ENCODE measurements around the gene ASGR2. TPM values are rescaled to one million over a fixed set of nuclear protein-coding genes. Genes with fewer than 3 reads are reported as not detected.

The ASGR2 gene
- polyA plus RNA-seq, 4 donors = 0.92 to 2.0 (median 1.7) TPM

- no peak for DNase-seq (ENCODE audit: low read depth in 4 of 4, low spot score in 3 of 4)
These were observed 43.9 kb downstream of the ASGR2 start for GRCh38 chr17:7070712-7071111.

- DNase-seq (ENCODE audit: low read depth in 4 of 4, low spot score in 3 of 4) = no peak
These were observed 46.4 kb downstream of the ASGR2 start for GRCh38 chr17:7068268-7068667.

GRCh38 chr17:7067198-7067597 is 47.4 kb downstream of the ASGR2 start:
- DNase-seq (ENCODE audit: low read depth in 4 of 4, low spot score in 3 of 4) = no peak

- DNase-seq (ENCODE audit: low read depth in 4 of 4, low spot score in 3 of 4) = no peak
These were observed 50.4 kb downstream of the ASGR2 start for GRCh38 chr17:7064261-7064660.

- DNase-seq (ENCODE audit: low read depth in 4 of 4, low spot score in 3 of 4) = no peak
These were observed 51.0 kb downstream of the ASGR2 start for GRCh38 chr17:7063518-7064094.

GRCh38 chr17:7060165-7060891 is 54.3 kb downstream of the ASGR2 start:
- no peak for DNase-seq (ENCODE audit: low read depth in 4 of 4, low spot score in 3 of 4)

- no peak for DNase-seq (ENCODE audit: low read depth in 4 of 4, low spot score in 3 of 4)
These were observed 55.7 kb downstream of the ASGR2 start for GRCh38 chr17:7058831-7059447.

- no peak for DNase-seq (ENCODE audit: low read depth in 4 of 4, low spot score in 3 of 4)
These were observed 58.2 kb downstream of the ASGR2 start for GRCh38 chr17:7056386-7056785.

Other genes with a start within 250 kb of the ASGR2 start
- 1 to 10 TPM; 1.2 to 3.2 (median 2.1) TPM for gene ALOX12, start 118.8 kb downstream of the ASGR2 start, polyA plus RNA-seq (ENCODE audit: insufficient read length in 4 of 4)
- 100 to 1,000 TPM; 108 to 194 (median 188) TPM for gene RNASEK, start 102.2 kb downstream of the ASGR2 start, polyA plus RNA-seq (ENCODE audit: insufficient read length in 4 of 4)
- 10 to 100 TPM; 20.0 to 25.0 (median 23.9) TPM for gene BCL6B, start 91.8 kb downstream of the ASGR2 start, polyA plus RNA-seq (ENCODE audit: insufficient read length in 4 of 4)
- gene SLC16A13, start 78.8 kb downstream of the ASGR2 start, polyA plus RNA-seq (ENCODE audit: insufficient read length in 4 of 4) = 1 to 10 TPM; 1.5 to 3.8 (median 3.0) TPM
- gene SLC16A11, start 70.7 kb downstream of the ASGR2 start, polyA plus RNA-seq (ENCODE audit: insufficient read length in 4 of 4) = under 1 TPM; 0.37 to 0.93 (median 0.45) TPM
- gene CLEC10A, start 34.6 kb downstream of the ASGR2 start, polyA plus RNA-seq (ENCODE audit: insufficient read length in 4 of 4) = 1 to 10 TPM in 3 of 4 donors, under 1 TPM in 1; 0.99 to 2.0 (median 1.1) TPM
- gene ASGR1, start 64.5 kb upstream of the ASGR2 start, polyA plus RNA-seq (ENCODE audit: insufficient read length in 4 of 4) = 1 to 10 TPM; 3.9 to 7.9 (median 5.9) TPM
- gene DLG4, start 105.0 kb upstream of the ASGR2 start, polyA plus RNA-seq (ENCODE audit: insufficient read length in 4 of 4) = 10 to 100 TPM; 25.8 to 50.7 (median 41.7) TPM
- gene ACADVL, start 105.1 kb upstream of the ASGR2 start, polyA plus RNA-seq (ENCODE audit: insufficient read length in 4 of 4) = 100 to 1,000 TPM; 318 to 561 (median 453) TPM
- 10 to 100 TPM; 46.3 to 70.6 (median 51.4) TPM for gene DVL2, start 119.7 kb upstream of the ASGR2 start, polyA plus RNA-seq (ENCODE audit: insufficient read length in 4 of 4)
- 10 to 100 TPM; 39.1 to 62.6 (median 52.5) TPM for gene PHF23, start 124.6 kb upstream of the ASGR2 start, polyA plus RNA-seq (ENCODE audit: insufficient read length in 4 of 4)
- gene GABARAP, start 127.6 kb upstream of the ASGR2 start, polyA plus RNA-seq (ENCODE audit: insufficient read length in 4 of 4) = 100 to 1,000 TPM; 327 to 487 (median 427) TPM
- 100 to 1,000 TPM; 146 to 158 (median 156) TPM for gene CTDNEP1, start 136.9 kb upstream of the ASGR2 start, polyA plus RNA-seq (ENCODE audit: insufficient read length in 4 of 4)
- 10 to 100 TPM; 45.9 to 53.5 (median 48.1) TPM for gene ELP5, start 137.4 kb upstream of the ASGR2 start, polyA plus RNA-seq (ENCODE audit: insufficient read length in 4 of 4)
- 10 to 100 TPM in 3 of 4 donors, 1 to 10 TPM in 1; 1.3 to 58.7 (median 50.8) TPM for gene CLDN7, start 147.7 kb upstream of the ASGR2 start, polyA plus RNA-seq (ENCODE audit: insufficient read length in 4 of 4)
- 1 to 10 TPM; 1.5 to 2.8 (median 1.9) TPM for gene SLC2A4, start 166.9 kb upstream of the ASGR2 start, polyA plus RNA-seq (ENCODE audit: insufficient read length in 4 of 4)
- gene YBX2, start 179.8 kb upstream of the ASGR2 start, polyA plus RNA-seq (ENCODE audit: insufficient read length in 4 of 4) = 1 to 10 TPM; 1.9 to 4.1 (median 2.7) TPM
- 100 to 1,000 TPM; 247 to 327 (median 311) TPM for gene EIF5A, start 192.8 kb upstream of the ASGR2 start, polyA plus RNA-seq (ENCODE audit: insufficient read length in 4 of 4)
- gene GPS2, start 200.5 kb upstream of the ASGR2 start, polyA plus RNA-seq (ENCODE audit: insufficient read length in 4 of 4) = 100 to 1,000 TPM in 1 of 4 donors, 10 to 100 TPM in 3; 73.8 to 104 (median 90.1) TPM
- gene NEURL4, start 214.5 kb upstream of the ASGR2 start, polyA plus RNA-seq (ENCODE audit: insufficient read length in 4 of 4) = 10 to 100 TPM; 25.7 to 43.8 (median 27.8) TPM
- 10 to 100 TPM in 2 of 4 donors, 1 to 10 TPM in 2; 6.9 to 11.0 (median 8.8) TPM for gene ACAP1, start 221.7 kb upstream of the ASGR2 start, polyA plus RNA-seq (ENCODE audit: insufficient read length in 4 of 4)
- 10 to 100 TPM; 10.9 to 12.1 (median 11.6) TPM for gene KCTD11, start 237.3 kb upstream of the ASGR2 start, polyA plus RNA-seq (ENCODE audit: insufficient read length in 4 of 4)
- not detected for gene TMEM95, start 240.3 kb upstream of the ASGR2 start, polyA plus RNA-seq (ENCODE audit: insufficient read length in 4 of 4)